ENCODE measurements around the gene RBFOX2. TPM values are rescaled to one million over a fixed set of nuclear protein-coding genes. Genes with fewer than 3 reads are reported as not detected.

Gene RBFOX2
- total and polyA plus RNA-seq, 3 experiments from 2014 or later = 0.86 to 7.1 (median 6.1) TPM

GRCh38 chr22:35752863-35753189, 275.8 kb downstream of the RBFOX2 start:
- Mint-ChIP-seq H3K9me3 (no peaks in the 10 kb centered on the region), H3K27ac (no peak overlapping the region), H3K36me3 (no peaks in the 10 kb centered on the region), H3K4me1 (no peaks in the 10 kb centered on the region), H3K27me3 (peaks cover 0 to 1% of the 10 kb centered on the region in 2 donors), H3K4me3 (no peak overlapping the region)
- no peak for DNase-seq
- H3K9me3 ChIP-seq (ENCODE audit: low read length) = no peaks in the 10 kb centered on the region
- no peaks in the 10 kb centered on the region for H3K4me1 ChIP-seq (ENCODE audit: insufficient read depth, low read length)
- no peak overlapping the region for H3K27ac ChIP-seq (ENCODE audit: low read depth, low read length)
- POLR2A ChIA-PET = interaction anchor here (0.8 kb wide), 1 partner anchor 11 kb away, joined by 9 read pairs; no protein-coding TSS in a partner anchor
- CTCF ChIA-PET = no interaction called here
- no peak overlapping the region for H3K4me3 ChIP-seq (ENCODE audit: low read length)
- H3K36me3 ChIP-seq (ENCODE audit: insufficient read depth, low read length) = no peaks in the 10 kb centered on the region
- H3K27me3 ChIP-seq (ENCODE audit: insufficient read depth, low read length, poor library complexity, severe bottlenecking) = no peaks in the 10 kb centered on the region

- H3K27me3 ChIP-seq (ENCODE audit: insufficient read depth, low read length, poor library complexity, severe bottlenecking) = no peaks in the 10 kb centered on the region
- Mint-ChIP-seq H3K9me3 (no peaks in the 10 kb centered on the region), H3K4me3 (no peak overlapping the region), H3K4me1 (no peaks in the 10 kb centered on the region), H3K27ac (peak overlapping the region in 1 of 8 donors; percentile 36), H3K27me3 (peaks cover 0 to 1% of the 10 kb centered on the region in 2 donors), H3K36me3 (no peaks in the 10 kb centered on the region)
- H3K36me3 ChIP-seq (ENCODE audit: insufficient read depth, low read length) = no peaks in the 10 kb centered on the region
- no peaks in the 10 kb centered on the region for H3K4me1 ChIP-seq (ENCODE audit: insufficient read depth, low read length)
- no peak for DNase-seq
- no peaks in the 10 kb centered on the region for H3K9me3 ChIP-seq (ENCODE audit: low read length)
- ChIA-PET POLR2A (no interaction called here), CTCF (no interaction called here)
- no peak overlapping the region for H3K4me3 ChIP-seq (ENCODE audit: low read length)
- no peak overlapping the region for H3K27ac ChIP-seq (ENCODE audit: low read depth, low read length)
These were observed 276.4 kb downstream of the RBFOX2 start for GRCh38 chr22:35752006-35752862.

- Mint-ChIP-seq H3K27me3 (peaks cover 0 to 1% of the 10 kb centered on the region in 2 donors), H3K27ac (no peak overlapping the region), H3K4me3 (no peak overlapping the region), H3K4me1 (no peaks in the 10 kb centered on the region), H3K36me3 (no peaks in the 10 kb centered on the region), H3K9me3 (no peaks in the 10 kb centered on the region)
- CTCF ChIA-PET = no interaction called here
- Histone ChIP-seq H3K9me3 (ENCODE audit: low read length) (no peaks in the 10 kb centered on the region), H3K4me1 (ENCODE audit: insufficient read depth, low read length) (no peaks in the 10 kb centered on the region), H3K4me3 (ENCODE audit: low read length) (no peak overlapping the region), H3K36me3 (ENCODE audit: insufficient read depth, low read length) (no peaks in the 10 kb centered on the region), H3K27ac (ENCODE audit: low read depth, low read length) (no peak overlapping the region), H3K27me3 (ENCODE audit: insufficient read depth, low read length, poor library complexity, severe bottlenecking) (no peaks in the 10 kb centered on the region)
- POLR2A ChIA-PET = no interaction called here
- DNase-seq = no peak
These were observed 278.8 kb downstream of the RBFOX2 start for GRCh38 chr22:35749808-35750207.

GRCh38 chr22:35746946-35747703, 281.5 kb downstream of the RBFOX2 start:
- DNase-seq = no peak
- H3K27ac Mint-ChIP-seq = no peak overlapping the region
- no peaks in the 10 kb centered on the region for H3K9me3 Mint-ChIP-seq
- H3K36me3 ChIP-seq (ENCODE audit: insufficient read depth, low read length) = no peaks in the 10 kb centered on the region
- H3K36me3 Mint-ChIP-seq = no peaks in the 10 kb centered on the region
- POLR2A ChIA-PET = no interaction called here
- H3K9me3 ChIP-seq (ENCODE audit: low read length) = no peaks in the 10 kb centered on the region
- no peaks in the 10 kb centered on the region for H3K4me1 Mint-ChIP-seq
- no peak overlapping the region for H3K27ac ChIP-seq (ENCODE audit: low read depth, low read length)
- H3K27me3 ChIP-seq (ENCODE audit: insufficient read depth, low read length, poor library complexity, severe bottlenecking) = no peaks in the 10 kb centered on the region
- H3K27me3 Mint-ChIP-seq = peaks cover 2 to 7% of the 10 kb centered on the region in 2 donors
- H3K4me3 ChIP-seq (ENCODE audit: low read length) = no peak overlapping the region
- CTCF ChIA-PET = no interaction called here
- H3K4me1 ChIP-seq (ENCODE audit: insufficient read depth, low read length) = no peaks in the 10 kb centered on the region
- H3K4me3 Mint-ChIP-seq = no peak overlapping the region

- Histone ChIP-seq H3K4me1 (ENCODE audit: insufficient read depth, low read length) (no peaks in the 10 kb centered on the region), H3K36me3 (ENCODE audit: insufficient read depth, low read length) (no peaks in the 10 kb centered on the region), H3K4me3 (ENCODE audit: low read length) (no peak overlapping the region), H3K27me3 (ENCODE audit: insufficient read depth, low read length, poor library complexity, severe bottlenecking) (no peaks in the 10 kb centered on the region), H3K9me3 (ENCODE audit: low read length) (no peaks in the 10 kb centered on the region), H3K27ac (ENCODE audit: low read depth, low read length) (no peak overlapping the region)
- H3K27ac Mint-ChIP-seq = no peak overlapping the region
- CTCF ChIA-PET = interaction anchor here (0.5 kb wide), 1 partner anchor 9 kb away, joined by 3 read pairs; no protein-coding TSS in a partner anchor
- no peaks in the 10 kb centered on the region for H3K4me1 Mint-ChIP-seq
- no peak for DNase-seq
- H3K9me3 Mint-ChIP-seq = no peaks in the 10 kb centered on the region
- POLR2A ChIA-PET = no interaction called here
- H3K4me3 Mint-ChIP-seq = no peak overlapping the region
- peaks cover 2 to 7% of the 10 kb centered on the region in 2 donors for H3K27me3 Mint-ChIP-seq
- H3K36me3 Mint-ChIP-seq = no peaks in the 10 kb centered on the region
These were observed 282.4 kb downstream of the RBFOX2 start for GRCh38 chr22:35746248-35746647.

GRCh38 chr22:35743326-35743860, 285.2 kb downstream of the RBFOX2 start:
- no peak overlapping the region for H3K4me3 ChIP-seq (ENCODE audit: low read length)
- H3K9me3 ChIP-seq (ENCODE audit: low read length) = no peaks in the 10 kb centered on the region
- Mint-ChIP-seq H3K4me1 (no peaks in the 10 kb centered on the region), H3K9me3 (no peaks in the 10 kb centered on the region), H3K27me3 (peaks cover 6 to 10% of the 10 kb centered on the region in 2 donors), H3K36me3 (no peaks in the 10 kb centered on the region), H3K27ac (no peak overlapping the region), H3K4me3 (no peak overlapping the region)
- H3K27ac ChIP-seq (ENCODE audit: low read depth, low read length) = no peak overlapping the region
- ChIA-PET POLR2A (no interaction called here), CTCF (no interaction called here)
- no peaks in the 10 kb centered on the region for H3K4me1 ChIP-seq (ENCODE audit: insufficient read depth, low read length)
- H3K27me3 ChIP-seq (ENCODE audit: insufficient read depth, low read length, poor library complexity, severe bottlenecking) = no peaks in the 10 kb centered on the region
- no peaks in the 10 kb centered on the region for H3K36me3 ChIP-seq (ENCODE audit: insufficient read depth, low read length)
- no peak for DNase-seq

- no peaks in the 10 kb centered on the region for H3K4me1 ChIP-seq (ENCODE audit: insufficient read depth, low read length)
- ChIA-PET CTCF (interaction anchor here (1.7 kb wide), 1 partner anchor 115 kb away, joined by 4 read pairs; no protein-coding TSS in a partner anchor), POLR2A (interaction anchor here (0.5 kb wide), 1 partner anchor 11 kb away, joined by 9 read pairs; no protein-coding TSS in a partner anchor)
- H3K36me3 Mint-ChIP-seq = no peaks in the 10 kb centered on the region
- no peak for DNase-seq
- H3K9me3 ChIP-seq (ENCODE audit: low read length) = no peaks in the 10 kb centered on the region
- peak overlapping the region in 1 of 8 donors; percentile 30 for H3K27ac Mint-ChIP-seq
- H3K4me3 Mint-ChIP-seq = no peak overlapping the region
- peaks cover 9 to 16% of the 10 kb centered on the region in 2 donors for H3K27me3 Mint-ChIP-seq
- no peaks in the 10 kb centered on the region for H3K4me1 Mint-ChIP-seq
- H3K4me3 ChIP-seq (ENCODE audit: low read length) = no peak overlapping the region
- no peaks in the 10 kb centered on the region for H3K27me3 ChIP-seq (ENCODE audit: insufficient read depth, low read length, poor library complexity, severe bottlenecking)
- H3K27ac ChIP-seq (ENCODE audit: low read depth, low read length) = no peak overlapping the region
- no peaks in the 10 kb centered on the region for H3K9me3 Mint-ChIP-seq
- no peaks in the 10 kb centered on the region for H3K36me3 ChIP-seq (ENCODE audit: insufficient read depth, low read length)
These were observed 286.1 kb downstream of the RBFOX2 start for GRCh38 chr22:35742342-35743100.
